Measurements from ENCODE around the gene INPP5J. TPM values are rescaled to one million over a fixed set of nuclear protein-coding genes. Genes with fewer than 3 reads are reported as not detected.

Gene INPP5J
- total RNA-seq, 1 experiment from 2014 or later = 4.6 TPM

DNA sequence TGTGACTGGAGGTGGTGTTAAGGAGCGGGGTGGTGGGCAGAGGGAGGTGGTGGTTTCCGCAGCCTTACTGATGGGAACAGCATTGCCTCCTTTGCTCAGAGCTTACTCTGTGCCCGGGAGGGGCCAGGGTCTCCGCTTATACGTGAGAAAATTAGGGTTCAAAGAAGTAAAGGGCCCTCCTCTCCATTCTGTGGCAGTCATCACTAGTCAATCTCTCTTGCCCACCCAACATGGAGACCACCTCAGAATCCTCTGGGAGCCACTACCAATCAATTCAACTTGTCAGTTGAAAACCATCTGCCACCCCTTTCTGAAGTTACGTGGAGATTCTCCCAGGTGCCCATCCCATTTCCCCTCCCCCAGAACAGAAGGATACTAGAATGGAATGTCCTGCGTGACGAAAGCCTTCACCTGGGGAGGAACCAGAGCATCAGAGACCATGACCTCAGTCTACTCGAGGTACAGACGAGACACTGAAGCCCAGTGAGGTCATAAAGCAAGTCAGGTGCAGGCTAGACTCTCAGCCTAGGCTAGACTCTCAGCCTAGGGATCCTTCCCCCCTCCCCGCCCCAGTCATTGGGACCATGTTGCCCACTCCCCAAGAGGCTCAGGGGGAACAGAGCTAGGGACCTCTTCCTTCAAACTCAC lies 17.4 kb upstream of the INPP5J start:
- ChIA-PET POLR2A (ENCODE audit: low non-redundant PET) (no interaction called here), CTCF (no interaction called here)
- DNase-seq (ENCODE audit: low spot score) = no peak
- Histone ChIP-seq H3K4me1 (ENCODE audit: insufficient read depth, low read length, poor library complexity, severe bottlenecking) (peaks cover 4% of the 10 kb centered on the region), H3K9me3 (ENCODE audit: low read depth, low read length, poor library complexity, severe bottlenecking) (no peaks in the 10 kb centered on the region), H3K27me3 (replicated peaks; ENCODE audit: insufficient read depth, low read depth, low read length, poor library complexity) (no peaks in the 10 kb centered on the region), H3K4me3 (ENCODE audit: low read depth, low read length, poor library complexity, severe bottlenecking) (no peak overlapping the region), H3K36me3 (ENCODE audit: insufficient read depth, low read length, poor library complexity, severe bottlenecking) (no peaks in the 10 kb centered on the region), H3K27ac (ENCODE audit: low read depth, low read length, poor library complexity, severe bottlenecking) (no peak overlapping the region)
- TF ChIP-seq, protein P1, sequence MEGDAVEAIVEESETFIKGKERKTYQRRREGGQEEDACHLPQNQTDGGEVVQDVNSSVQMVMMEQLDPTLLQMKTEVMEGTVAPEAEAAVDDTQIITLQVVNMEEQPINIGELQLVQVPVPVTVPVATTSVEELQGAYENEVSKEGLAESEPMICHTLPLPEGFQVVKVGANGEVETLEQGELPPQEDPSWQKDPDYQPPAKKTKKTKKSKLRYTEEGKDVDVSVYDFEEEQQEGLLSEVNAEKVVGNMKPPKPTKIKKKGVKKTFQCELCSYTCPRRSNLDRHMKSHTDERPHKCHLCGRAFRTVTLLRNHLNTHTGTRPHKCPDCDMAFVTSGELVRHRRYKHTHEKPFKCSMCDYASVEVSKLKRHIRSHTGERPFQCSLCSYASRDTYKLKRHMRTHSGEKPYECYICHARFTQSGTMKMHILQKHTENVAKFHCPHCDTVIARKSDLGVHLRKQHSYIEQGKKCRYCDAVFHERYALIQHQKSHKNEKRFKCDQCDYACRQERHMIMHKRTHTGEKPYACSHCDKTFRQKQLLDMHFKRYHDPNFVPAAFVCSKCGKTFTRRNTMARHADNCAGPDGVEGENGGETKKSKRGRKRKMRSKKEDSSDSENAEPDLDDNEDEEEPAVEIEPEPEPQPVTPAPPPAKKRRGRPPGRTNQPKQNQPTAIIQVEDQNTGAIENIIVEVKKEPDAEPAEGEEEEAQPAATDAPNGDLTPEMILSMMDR (conservative IDR thresholded peaks at IDR 0.05; ENCODE audit: low read depth, low read length) = no peak
- no peak for TF ChIP-seq EZH2 (IDR thresholded peaks at IDR 0.05; ENCODE audit: borderline replicate concordance, low read depth, low read length, poor library complexity, severe bottlenecking)
- no TSS peak for BruUV-seq (replicated peaks)
- intact Hi-C loops (cut with micrococcal nuclease; ENCODE audit: unreplicated experiment) = loop anchor here (5.0 kb wide), 2 partner anchors 167 to 187 kb away; partner anchors contain the start of gene PIK3IP1

DNA sequence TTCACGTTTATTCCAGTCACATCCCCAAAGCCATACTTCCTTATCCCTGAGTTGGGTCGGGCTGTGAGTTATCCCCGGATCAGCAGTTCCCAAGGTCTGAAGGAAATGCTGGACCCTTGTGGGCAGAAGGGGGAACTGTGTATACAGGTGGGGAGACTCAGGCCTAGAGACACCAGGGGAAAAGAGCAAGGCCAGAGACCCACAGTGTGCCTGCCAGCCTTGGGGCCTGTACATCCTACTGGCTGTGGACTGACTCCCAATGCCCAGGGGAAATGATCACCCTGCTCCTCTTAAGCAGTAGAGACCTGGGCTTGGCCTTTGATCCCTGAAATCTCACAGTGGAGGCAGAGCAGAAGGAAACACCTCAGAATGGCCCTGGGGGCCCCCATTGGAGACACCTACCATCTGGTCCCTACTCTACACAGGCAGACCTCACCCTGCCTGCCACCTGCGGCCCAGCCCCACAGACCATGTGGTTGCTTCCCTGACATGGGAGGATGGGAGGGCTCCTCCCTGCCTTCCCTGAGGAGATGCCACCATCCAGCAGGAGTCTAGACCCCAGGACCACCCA lies 16.7 kb upstream of the INPP5J start:
- TF ChIP-seq, protein P1 (conservative IDR thresholded peaks at IDR 0.05; ENCODE audit: low read depth, low read length) = no peak
- no peak for TF ChIP-seq EZH2 (IDR thresholded peaks at IDR 0.05; ENCODE audit: borderline replicate concordance, low read depth, low read length, poor library complexity, severe bottlenecking)
- H3K9me3 ChIP-seq (ENCODE audit: low read depth, low read length, poor library complexity, severe bottlenecking) = no peaks in the 10 kb centered on the region
- peaks cover 4% of the 10 kb centered on the region for H3K4me1 ChIP-seq (ENCODE audit: insufficient read depth, low read length, poor library complexity, severe bottlenecking)
- H3K4me3 ChIP-seq (ENCODE audit: low read depth, low read length, poor library complexity, severe bottlenecking) = no peak overlapping the region
- no peak overlapping the region for H3K27ac ChIP-seq (ENCODE audit: low read depth, low read length, poor library complexity, severe bottlenecking)
- no peak for DNase-seq (ENCODE audit: low spot score)
- POLR2A ChIA-PET (ENCODE audit: low non-redundant PET) = no interaction called here
- intact Hi-C loops (cut with micrococcal nuclease; ENCODE audit: unreplicated experiment) = loop anchor here (5.0 kb wide), 2 partner anchors 166 to 186 kb away; partner anchors contain the start of gene PIK3IP1
- CTCF ChIA-PET = no interaction called here
- no peaks in the 10 kb centered on the region for H3K36me3 ChIP-seq (ENCODE audit: insufficient read depth, low read length, poor library complexity, severe bottlenecking)
- H3K27me3 ChIP-seq (replicated peaks; ENCODE audit: insufficient read depth, low read depth, low read length, poor library complexity) = no peaks in the 10 kb centered on the region
- no TSS peak for BruUV-seq (replicated peaks)

DNA sequence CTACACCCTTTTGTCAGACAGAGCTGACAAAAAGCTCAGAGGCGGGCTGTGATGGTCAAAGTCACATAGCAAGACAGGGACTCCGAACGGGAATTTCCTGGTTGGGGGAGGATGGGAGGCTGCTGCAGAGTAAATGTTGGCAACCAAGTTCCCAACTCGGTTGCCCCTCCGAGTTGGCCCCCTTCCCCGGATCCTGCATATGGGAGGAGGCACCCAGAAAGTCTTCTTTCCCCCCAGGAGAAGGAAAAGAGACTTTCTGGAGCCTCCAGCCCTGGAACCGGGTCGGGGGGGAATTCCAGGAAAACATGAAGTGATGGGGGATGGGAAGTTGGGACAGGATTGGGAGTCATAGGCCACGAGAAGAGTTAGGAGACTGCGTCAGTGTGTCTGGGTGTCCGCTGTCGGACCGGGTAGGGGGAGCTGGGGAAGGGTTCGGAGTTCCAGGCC lies 16.0 kb upstream of the INPP5J start:
- CTCF ChIA-PET = interaction anchor here (0.6 to 1.9 kb wide), 3 partner anchors 13 to 42 kb away, joined by 3 to 8 read pairs (median 4); no protein-coding TSS in a partner anchor
- H3K4me1 ChIP-seq (ENCODE audit: insufficient read depth, low read length, poor library complexity, severe bottlenecking) = peaks cover 4% of the 10 kb centered on the region
- intact Hi-C loops (cut with micrococcal nuclease; ENCODE audit: unreplicated experiment) = loop anchor here (1.0 to 5.0 kb wide), 3 partner anchors 43 to 186 kb away; partner anchors contain the start of gene PIK3IP1
- H3K27me3 ChIP-seq (replicated peaks; ENCODE audit: insufficient read depth, low read depth, low read length, poor library complexity) = no peaks in the 10 kb centered on the region
- no peaks in the 10 kb centered on the region for H3K36me3 ChIP-seq (ENCODE audit: insufficient read depth, low read length, poor library complexity, severe bottlenecking)
- no peak for DNase-seq (ENCODE audit: low spot score)
- H3K27ac ChIP-seq (ENCODE audit: low read depth, low read length, poor library complexity, severe bottlenecking) = no peak overlapping the region
- H3K9me3 ChIP-seq (ENCODE audit: low read depth, low read length, poor library complexity, severe bottlenecking) = no peaks in the 10 kb centered on the region
- BruUV-seq (replicated peaks) = no TSS peak
- POLR2A ChIA-PET (ENCODE audit: low non-redundant PET) = no interaction called here
- H3K4me3 ChIP-seq (ENCODE audit: low read depth, low read length, poor library complexity, severe bottlenecking) = peak overlapping the region; percentile 57
- TF ChIP-seq, protein P1 (conservative IDR thresholded peaks at IDR 0.05; ENCODE audit: low read depth, low read length) = no peak
- TF ChIP-seq EZH2 (IDR thresholded peaks at IDR 0.05; ENCODE audit: borderline replicate concordance, low read depth, low read length, poor library complexity, severe bottlenecking) = no peak

All from A673 (cell line).